Retinal pigment epithelial cell (primary cell): ENCODE data around the gene ATP11B.

ENCODE experiments used
- DNase-seq: peaks from one replicate; pipeline ENCODE4 v3.0.0-alpha.2; 2010; ENCODE audit warnings: low read depth
- H3K4me3 ChIP-seq: 2 replicates; pipeline ENCODE4 v1.5.1; 2011; ENCODE audit warnings: mild to moderate bottlenecking, low read length, control low read depth, moderate library complexity
- TF ChIP-seq, protein P1 (sequence below): conservative IDR thresholded peaks from 2 replicates; pipeline ENCODE4 v1.5.1; 2011; ENCODE audit warnings: low read depth, low read length, control low read depth, inconsistent platforms

Gene ATP11B

DNA sequence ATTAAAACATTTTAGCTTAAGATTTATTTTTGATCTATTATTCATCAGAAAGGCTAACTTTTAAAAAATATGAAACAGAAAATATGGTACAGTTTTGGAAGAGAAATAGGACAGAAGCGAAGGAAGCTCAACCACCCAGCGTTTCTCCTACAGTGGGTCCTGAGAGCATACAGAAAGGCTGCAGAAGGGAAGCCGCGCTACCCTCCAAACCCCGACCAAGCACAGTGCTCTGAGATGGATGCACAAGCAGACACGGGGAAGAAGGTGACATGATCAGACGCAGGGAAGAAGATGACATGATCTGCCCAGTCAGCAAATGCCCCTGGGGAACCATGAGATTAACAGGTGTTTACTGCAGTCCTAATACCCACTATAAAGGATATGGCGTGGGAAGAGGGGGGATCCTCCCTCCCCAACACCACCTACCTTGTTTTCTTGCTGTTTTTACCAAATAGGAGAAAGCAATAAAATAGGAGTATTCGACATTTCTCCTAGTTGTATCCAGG lies 172.6 kb downstream of the ATP11B start:
- no peak overlapping the region for H3K4me3 ChIP-seq
- TF ChIP-seq, protein P1, sequence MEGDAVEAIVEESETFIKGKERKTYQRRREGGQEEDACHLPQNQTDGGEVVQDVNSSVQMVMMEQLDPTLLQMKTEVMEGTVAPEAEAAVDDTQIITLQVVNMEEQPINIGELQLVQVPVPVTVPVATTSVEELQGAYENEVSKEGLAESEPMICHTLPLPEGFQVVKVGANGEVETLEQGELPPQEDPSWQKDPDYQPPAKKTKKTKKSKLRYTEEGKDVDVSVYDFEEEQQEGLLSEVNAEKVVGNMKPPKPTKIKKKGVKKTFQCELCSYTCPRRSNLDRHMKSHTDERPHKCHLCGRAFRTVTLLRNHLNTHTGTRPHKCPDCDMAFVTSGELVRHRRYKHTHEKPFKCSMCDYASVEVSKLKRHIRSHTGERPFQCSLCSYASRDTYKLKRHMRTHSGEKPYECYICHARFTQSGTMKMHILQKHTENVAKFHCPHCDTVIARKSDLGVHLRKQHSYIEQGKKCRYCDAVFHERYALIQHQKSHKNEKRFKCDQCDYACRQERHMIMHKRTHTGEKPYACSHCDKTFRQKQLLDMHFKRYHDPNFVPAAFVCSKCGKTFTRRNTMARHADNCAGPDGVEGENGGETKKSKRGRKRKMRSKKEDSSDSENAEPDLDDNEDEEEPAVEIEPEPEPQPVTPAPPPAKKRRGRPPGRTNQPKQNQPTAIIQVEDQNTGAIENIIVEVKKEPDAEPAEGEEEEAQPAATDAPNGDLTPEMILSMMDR: no peak
- DNase-seq: no peak

DNA sequence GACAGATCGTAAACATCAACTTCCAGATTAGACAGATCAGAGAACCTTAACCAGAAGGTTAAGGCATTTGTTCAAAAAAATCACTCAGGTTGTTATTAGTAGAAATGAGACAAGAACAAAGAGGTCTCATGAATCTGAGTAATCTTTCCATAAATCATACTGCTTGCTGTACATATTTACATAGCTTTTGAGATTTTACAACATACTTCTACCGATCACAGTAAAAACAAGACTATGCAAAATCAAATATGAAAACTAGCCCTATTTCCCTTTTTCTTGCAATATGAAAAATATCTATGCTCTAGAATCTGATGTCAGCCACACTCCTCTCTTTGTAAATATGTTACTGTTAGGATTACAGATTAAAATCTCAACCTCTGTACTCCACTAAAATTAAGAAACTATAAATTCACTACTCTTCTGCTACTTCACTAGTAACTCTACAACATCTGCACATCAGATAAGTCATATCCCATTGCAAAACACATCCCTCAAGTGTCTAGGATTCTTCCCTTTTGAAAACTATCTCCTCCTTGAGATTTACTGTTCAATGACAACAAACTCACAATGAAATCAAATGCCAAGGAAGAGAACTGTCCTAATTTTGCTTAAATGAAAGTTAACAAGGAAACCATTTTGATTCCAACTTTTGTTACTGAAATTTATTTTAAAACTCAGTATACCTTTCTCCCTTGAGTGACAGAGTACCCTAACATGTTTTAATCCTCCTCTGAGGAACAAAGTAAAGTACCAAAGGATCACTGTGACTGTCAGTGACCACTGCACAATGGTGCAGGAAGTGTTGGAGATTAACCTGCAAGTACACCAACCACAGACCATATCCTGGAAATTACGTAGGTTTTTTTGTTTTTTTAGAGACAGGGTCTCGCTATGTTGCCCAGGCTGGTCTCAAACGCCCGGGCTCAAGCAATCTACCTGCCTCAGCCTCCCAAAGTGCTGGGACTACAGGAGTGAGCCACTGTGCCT lies 174.2 kb downstream of the ATP11B start:
- TF ChIP-seq, protein P1: no peak
- no peak overlapping the region for H3K4me3 ChIP-seq
- DNase-seq: no peak

DNA sequence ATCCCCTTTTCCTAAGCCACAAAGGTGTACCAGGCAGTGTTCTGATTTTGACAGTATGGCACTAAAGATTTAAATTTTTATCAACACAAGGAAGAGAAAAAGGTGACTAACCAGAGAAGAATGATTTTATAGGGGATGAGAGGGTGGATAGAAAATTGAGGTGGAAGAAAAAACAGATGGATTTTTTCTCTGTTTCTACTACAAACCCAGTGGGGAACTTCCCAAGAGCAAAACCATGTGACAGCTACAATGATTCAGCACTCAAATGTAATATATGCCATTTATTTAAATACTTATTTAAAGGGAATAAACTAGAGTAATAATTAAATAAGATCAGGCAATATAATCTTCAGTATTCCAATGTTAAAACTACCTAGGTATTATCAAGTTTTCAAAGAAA lies 176.0 kb downstream of the ATP11B start:
- no peak overlapping the region for H3K4me3 ChIP-seq
- TF ChIP-seq, protein P1: no peak
- DNase-seq: no peak

DNA sequence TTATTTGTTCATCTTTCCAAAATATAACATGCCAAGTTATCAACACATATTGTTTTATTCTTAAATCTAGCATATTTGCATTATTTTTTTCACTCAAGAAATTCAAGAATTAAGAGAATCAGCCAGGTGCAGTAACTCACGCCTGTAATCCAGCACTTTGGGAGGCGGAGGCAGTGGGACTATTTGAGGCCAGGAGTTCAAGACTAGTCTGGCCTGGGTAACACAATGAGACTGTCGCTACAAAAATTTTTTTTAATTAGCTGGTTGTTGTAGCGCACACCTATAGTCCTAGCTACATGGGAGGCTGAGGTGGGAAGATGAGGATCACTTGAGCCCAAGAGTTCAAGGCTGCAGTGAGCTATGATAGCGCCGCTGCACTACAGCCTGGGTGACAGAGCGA lies 176.5 kb downstream of the ATP11B start:
- no peak for DNase-seq
- H3K4me3 ChIP-seq: no peak overlapping the region
- TF ChIP-seq, protein P1: no peak

DNA sequence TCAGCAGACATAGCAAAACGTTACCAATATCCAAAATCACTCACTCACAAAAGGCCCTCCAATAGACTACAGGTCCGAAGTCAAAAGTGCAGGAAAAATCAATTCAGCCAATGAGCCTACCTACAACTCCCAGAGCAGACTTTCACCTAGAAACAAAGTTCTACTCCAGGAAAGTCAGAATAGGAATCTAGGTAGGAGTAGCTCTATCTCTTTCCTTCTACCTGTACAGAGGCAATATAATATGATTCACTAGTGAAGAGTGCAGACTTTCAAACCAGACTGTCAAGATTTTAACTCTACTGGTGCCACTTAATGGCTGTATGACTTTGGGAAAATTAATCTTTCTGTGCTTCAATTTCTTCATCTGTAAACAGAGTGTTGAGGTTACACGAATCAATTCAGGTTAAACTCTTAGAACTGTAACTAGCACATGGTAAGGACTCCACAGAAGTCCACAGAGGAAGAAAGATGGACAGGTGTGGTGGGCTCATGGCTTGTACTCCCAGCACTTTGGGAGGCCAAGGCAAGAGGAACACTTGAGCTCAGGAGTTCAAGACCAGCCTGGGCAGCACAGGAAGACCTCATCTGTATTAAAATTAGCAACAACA lies 177.6 kb downstream of the ATP11B start:
- TF ChIP-seq, protein P1: no peak

More for the DNA sequence above, 177.6 kb downstream of the ATP11B start:
- DNase-seq: no peak
- no peak overlapping the region for H3K4me3 ChIP-seq
